ENCODE results near the gene RAB30.

GRCh38 chr11:83020942-83021779 lies 50.5 kb downstream of the RAB30 start:
- TF ChIP-seq CTCF (IDR thresholded peaks at IDR 0.05) (no peak), POLR2A (IDR thresholded peaks at IDR 0.05) (no peak), EP300 (IDR thresholded peaks at IDR 0.05) (no peak)
